Endodermal cell (in vitro differentiated cells): ENCODE measurements around the gene SPATA25. TPM values are rescaled to one million over a fixed set of nuclear protein-coding genes. Genes with fewer than 3 reads are reported as not detected.
"Not testable (repeated sequence)": the region's sequence is repeated elsewhere in the genome, so short reads cannot be mapped to it uniquely, and the experiment has no call there.

Experiments used
- DNase-seq: peaks from one replicate; pipeline ENCODE4 v3.0.0-alpha.2; 2017
- H3K27ac ChIP-seq: 2 replicates; pipeline ENCODE4 v1.5.1; 2013; ENCODE audit warnings: mild to moderate bottlenecking, low read depth, low read length, moderate library complexity
- H3K27me3 ChIP-seq: 2 replicates; pipeline ENCODE4 v1.6.1; 2013; ENCODE audit warnings: mild to moderate bottlenecking, low read length, moderate library complexity; ENCODE audit not compliant: insufficient read depth, control insufficient read depth, poor library complexity, severe bottlenecking
- H3K36me3 ChIP-seq: 2 replicates; pipeline ENCODE4 v1.7.0; 2013; ENCODE audit warnings: mild to moderate bottlenecking, low read length, moderate library complexity; ENCODE audit not compliant: control insufficient read depth, insufficient read depth
- H3K4me1 ChIP-seq: one replicate; pipeline ENCODE4 v1.7.0; 2013; ENCODE audit warnings: low read length; ENCODE audit not compliant: control insufficient read depth, insufficient read depth
- H3K4me3 ChIP-seq: 2 replicates; pipeline ENCODE4 v1.5.1; 2013; ENCODE audit warnings: mild to moderate bottlenecking, low read length, moderate library complexity
- H3K9ac ChIP-seq: 2 replicates; pipeline ENCODE4 v1.6.1; 2013; ENCODE audit warnings: mild to moderate bottlenecking, low read length, moderate library complexity; ENCODE audit not compliant: poor library complexity, severe bottlenecking; ENCODE audit errors: extremely low read depth
- H3K9me3 ChIP-seq: 2 replicates; pipeline ENCODE4 v1.6.1; 2013; ENCODE audit warnings: mild to moderate bottlenecking, low read length, moderate library complexity; ENCODE audit not compliant: control insufficient read depth
- H3K27ac Mint-ChIP-seq: 2 replicates; pipeline ENCODE4 v1.8.0; 2020; ENCODE audit warnings: mixed read lengths
- H3K27me3 Mint-ChIP-seq: 2 replicates; pipeline ENCODE4 v1.8.0; 2021; ENCODE audit warnings: mild to moderate bottlenecking, mixed read lengths; ENCODE audit not compliant: insufficient read depth
- H3K36me3 Mint-ChIP-seq: 2 replicates; pipeline ENCODE4 v1.8.0; 2020; ENCODE audit warnings: low read depth, mixed read lengths
- H3K4me1 Mint-ChIP-seq: 2 replicates; pipeline ENCODE4 v1.8.0; 2020; ENCODE audit warnings: mixed read lengths
- H3K4me3 Mint-ChIP-seq: 2 replicates; pipeline ENCODE4 v1.8.0; 2020; ENCODE audit warnings: mild to moderate bottlenecking, moderate library complexity, mixed read lengths
- H3K9me3 Mint-ChIP-seq: 2 replicates; pipeline ENCODE4 v1.8.0; 2020; ENCODE audit warnings: mild to moderate bottlenecking, mixed read lengths
- CTCF ChIP-seq: fragments of 200-600 bp; sonication (generic); conservative IDR thresholded peaks from 2 replicates; pipeline ENCODE4 v1.5.0; 2021; ENCODE audit warnings: antibody characterized with exemption, mild to moderate bottlenecking
- WGBS, 2 experiments: methylation state at CpG; one replicate each; pipeline versions ENCODE4 v1.1.5 to v1.1.7; 2013; ENCODE audit warnings: missing lambda C conversion rate in 2 of 2, mixed read lengths in 1 of 2; ENCODE audit not compliant: insufficient coverage in 1 of 2, insufficient read length in 1 of 2; 5-methylcytosine and 5-hydroxymethylcytosine counted together
- total RNA-seq, 2 donors: library from RNA; stranded (reverse); fragmentation: NEBNext Ultra II Directional in 1 of 2; extraction: Animal tissue kit (Norgen Biotek cat#: 25700) in 1 of 2; gene quantifications; 2 replicates in 1 of 2; 3 replicates in 1 of 2; pipeline ENCODE4 v1.2.1, GENCODE V29; 2021

The SPATA25 gene
- total RNA-seq, 2 donors from 2014 or later = 2.2 to 2.6 TPM

GRCh38 chr20:45902199-45902701 is 14.8 kb upstream of the SPATA25 start:
- DNase-seq = no peak
- no peaks in the 10 kb centered on the region for H3K4me1 ChIP-seq
- no peak overlapping the region for H3K4me3 Mint-ChIP-seq
- H3K9me3 ChIP-seq = no peaks in the 10 kb centered on the region
- H3K27ac Mint-ChIP-seq = no peak overlapping the region
- peaks cover 61% of the 10 kb centered on the region for H3K36me3 Mint-ChIP-seq
- H3K36me3 ChIP-seq = peaks cover 79% of the 10 kb centered on the region
- no peak overlapping the region for H3K9ac ChIP-seq
- no peaks in the 10 kb centered on the region for H3K4me1 Mint-ChIP-seq
- no peaks in the 10 kb centered on the region for H3K27me3 ChIP-seq
- H3K27ac ChIP-seq = no peak overlapping the region
- no peak for TF ChIP-seq CTCF
- H3K9me3 Mint-ChIP-seq = no peaks in the 10 kb centered on the region
- no peak overlapping the region for H3K4me3 ChIP-seq
- WGBS, 2 experiments = 95 to 98% methylated on average over 8 to 14 of the region's 14 CpGs
- H3K27me3 Mint-ChIP-seq = peaks cover 3% of the 10 kb centered on the region

GRCh38 chr20:45901332-45901731 is 13.9 kb upstream of the SPATA25 start:
- not testable (repeated sequence) for H3K9ac ChIP-seq, H3K4me3 Mint-ChIP-seq, H3K4me3 ChIP-seq, H3K4me1 Mint-ChIP-seq, DNase-seq, H3K27ac ChIP-seq, H3K4me1 ChIP-seq, H3K9me3 Mint-ChIP-seq, H3K9me3 ChIP-seq, H3K27ac Mint-ChIP-seq, H3K27me3 ChIP-seq, H3K27me3 Mint-ChIP-seq
- 90 to 93% methylated on average over 5 to 6 of the region's 6 CpGs for WGBS, 2 experiments
- H3K36me3 Mint-ChIP-seq = peaks cover 63% of the 10 kb centered on the region
- H3K36me3 ChIP-seq = peaks cover 78% of the 10 kb centered on the region

- DNase-seq = no peak
- no peaks in the 10 kb centered on the region for H3K4me1 ChIP-seq
- Mint-ChIP-seq H3K4me1 (no peaks in the 10 kb centered on the region), H3K36me3 (peaks cover 51% of the 10 kb centered on the region), H3K4me3 (no peak overlapping the region), H3K9me3 (no peaks in the 10 kb centered on the region), H3K27ac (no peak overlapping the region), H3K27me3 (no peaks in the 10 kb centered on the region)
- no peak overlapping the region for H3K4me3 ChIP-seq
- H3K27ac ChIP-seq = no peak overlapping the region
- H3K36me3 ChIP-seq = peaks cover 66% of the 10 kb centered on the region
- H3K27me3 ChIP-seq = no peaks in the 10 kb centered on the region
- no peak for TF ChIP-seq CTCF
- 84 to 94% methylated on average over 5 to 12 of the region's 13 CpGs for WGBS, 2 experiments
- no peaks in the 10 kb centered on the region for H3K9me3 ChIP-seq
- no peak overlapping the region for H3K9ac ChIP-seq
Measured at GRCh38 chr20:45899046-45899835, 11.8 kb upstream of the SPATA25 start.
